Superior temporal gyrus (tissue), 1 donor: ENCODE data around the gene HCFC1.

Experiments
- DNase-seq: peaks from one replicate; pipeline ENCODE4 v3.0.0-alpha.2; 2016; ENCODE audit errors: extremely low spot score

The HCFC1 gene

DNA sequence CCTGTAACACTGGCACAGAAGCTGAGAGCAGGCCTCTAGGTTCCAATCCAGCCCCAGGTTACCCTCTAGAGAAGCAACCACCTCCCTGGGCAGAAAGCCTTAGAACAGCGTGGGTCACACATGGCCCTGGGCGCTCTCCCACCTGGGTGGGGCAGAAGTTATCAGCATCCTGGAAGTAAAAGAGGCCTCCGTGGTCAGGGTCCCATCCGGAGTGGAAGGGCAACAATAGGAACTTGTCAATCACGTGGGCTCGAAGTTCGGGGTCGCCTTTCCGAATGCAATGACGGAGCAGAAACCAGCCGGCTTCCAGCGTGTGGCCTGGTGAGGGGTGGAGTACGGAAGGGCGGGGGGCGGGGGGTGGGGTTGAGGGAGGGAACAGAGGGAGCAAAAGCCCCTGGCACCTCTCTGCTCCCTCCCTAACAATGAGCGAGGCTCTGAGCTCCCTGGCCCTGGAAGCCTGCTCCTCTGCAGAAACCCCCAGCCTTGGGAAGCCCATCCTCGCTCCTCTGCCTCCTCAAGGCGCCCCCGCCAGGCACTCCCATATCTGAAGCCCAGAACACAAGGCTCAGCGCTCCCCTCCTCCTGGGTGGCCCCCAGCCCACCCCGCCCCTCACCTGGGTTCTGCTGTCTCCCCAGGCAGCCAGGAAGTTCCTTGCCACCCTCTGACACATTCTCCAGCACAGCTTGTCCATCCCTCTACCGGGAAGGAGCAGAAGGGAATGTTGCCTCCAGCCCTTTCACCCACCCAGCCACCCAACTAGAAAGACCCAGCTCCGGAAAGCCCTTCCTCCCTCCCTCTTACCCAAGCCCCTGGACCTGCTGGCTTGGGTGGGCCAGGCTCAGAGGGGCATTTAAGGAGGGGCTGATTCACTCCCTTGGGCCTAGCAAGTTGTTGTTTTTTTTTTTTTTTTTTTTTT lies 30.0 kb downstream of the HCFC1 start:
- DNase-seq, result no peak

DNA sequence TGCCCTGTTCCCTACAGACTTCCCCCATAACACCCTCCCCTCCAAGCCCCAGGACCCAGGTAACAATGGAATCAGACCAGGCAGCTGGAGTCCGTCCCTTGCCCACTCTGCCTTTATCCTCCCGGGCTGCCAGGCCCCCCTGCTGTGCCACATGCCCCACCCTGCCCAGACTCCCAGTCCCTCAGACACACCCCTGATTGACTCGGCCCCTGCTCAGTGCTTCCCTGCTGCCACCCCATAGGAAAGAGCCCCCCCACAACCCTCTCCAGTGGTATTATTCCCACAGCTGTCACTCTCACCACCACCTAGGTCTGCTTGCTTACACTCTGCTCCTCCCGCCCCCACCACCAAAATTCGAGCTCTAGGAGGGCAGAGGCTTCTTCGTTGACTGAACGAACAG lies 32.0 kb downstream of the HCFC1 start:
- DNase-seq, result no peak

DNA sequence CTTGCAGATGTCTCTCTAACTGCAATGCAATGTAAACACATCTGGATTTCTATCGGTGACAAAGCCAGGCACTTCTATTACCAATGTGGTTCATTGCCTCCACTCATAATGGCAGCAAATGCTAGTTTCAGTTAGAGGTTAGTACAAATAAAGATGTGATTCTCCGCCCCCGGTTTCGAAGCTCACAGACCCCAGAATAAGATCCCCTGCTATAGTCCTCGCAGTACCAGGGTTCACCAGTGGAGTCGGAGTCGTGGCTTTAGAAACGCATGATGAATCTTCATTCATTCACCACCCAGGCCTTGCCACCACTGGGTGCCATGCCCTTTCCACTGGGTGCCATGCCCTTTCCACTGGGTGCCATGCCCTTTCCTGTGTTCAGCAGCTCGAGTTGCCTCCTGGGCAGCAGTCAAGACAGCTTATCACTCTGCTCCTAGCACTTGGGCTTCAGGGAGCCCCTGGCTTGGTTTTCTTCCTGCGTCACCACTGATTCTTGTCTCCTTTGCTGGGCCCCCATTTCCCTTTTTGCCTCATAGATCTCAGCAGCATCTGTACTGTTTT lies 33.3 kb downstream of the HCFC1 start:
- no peak for DNase-seq

DNA sequence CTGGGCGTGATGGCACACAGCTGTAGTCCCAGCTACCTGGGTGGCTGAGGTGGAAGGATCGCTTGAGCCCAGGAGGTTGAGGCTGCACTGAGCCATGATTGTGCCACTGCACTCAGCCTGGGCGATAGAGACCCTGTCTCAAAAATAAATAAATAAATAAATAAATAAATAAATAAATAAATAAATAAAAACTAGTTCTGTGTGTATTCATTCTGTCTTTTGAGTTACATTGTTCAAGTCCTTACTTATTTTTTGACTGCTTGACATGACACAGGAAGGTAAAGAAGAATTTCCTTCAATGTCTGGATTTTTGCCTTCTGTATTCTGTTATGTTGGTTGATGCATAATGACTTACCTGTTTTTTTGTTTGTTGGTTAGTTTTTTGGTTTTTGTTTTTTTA lies 34.6 kb downstream of the HCFC1 start:
- DNase-seq, result no peak

DNA sequence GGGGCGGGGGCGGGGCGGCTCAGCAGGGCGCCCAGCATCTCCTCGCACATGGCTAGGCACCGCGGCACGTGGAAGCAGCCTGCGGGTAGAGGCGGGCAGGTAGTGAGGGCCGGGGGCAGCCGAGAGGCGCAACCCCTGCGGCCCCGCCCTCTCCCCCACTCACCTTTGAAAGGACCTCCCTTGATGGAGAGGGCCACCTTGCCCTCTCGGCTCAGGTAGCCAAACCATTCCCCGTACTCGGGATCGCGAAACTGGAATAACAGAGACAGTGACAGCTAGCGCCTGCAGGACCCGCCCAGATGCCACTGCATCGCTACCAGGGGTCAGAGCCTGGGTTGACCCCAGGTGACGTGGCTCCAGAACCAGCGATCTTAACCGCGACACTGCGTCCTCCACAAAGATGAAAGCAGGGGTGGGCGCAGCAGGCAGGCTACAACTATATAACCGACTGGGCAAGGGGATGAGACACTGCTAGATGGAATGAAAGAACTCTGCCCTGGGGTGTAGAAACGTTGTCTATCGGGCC lies 36.2 kb downstream of the HCFC1 start:
- DNase-seq, result no peak

DNA sequence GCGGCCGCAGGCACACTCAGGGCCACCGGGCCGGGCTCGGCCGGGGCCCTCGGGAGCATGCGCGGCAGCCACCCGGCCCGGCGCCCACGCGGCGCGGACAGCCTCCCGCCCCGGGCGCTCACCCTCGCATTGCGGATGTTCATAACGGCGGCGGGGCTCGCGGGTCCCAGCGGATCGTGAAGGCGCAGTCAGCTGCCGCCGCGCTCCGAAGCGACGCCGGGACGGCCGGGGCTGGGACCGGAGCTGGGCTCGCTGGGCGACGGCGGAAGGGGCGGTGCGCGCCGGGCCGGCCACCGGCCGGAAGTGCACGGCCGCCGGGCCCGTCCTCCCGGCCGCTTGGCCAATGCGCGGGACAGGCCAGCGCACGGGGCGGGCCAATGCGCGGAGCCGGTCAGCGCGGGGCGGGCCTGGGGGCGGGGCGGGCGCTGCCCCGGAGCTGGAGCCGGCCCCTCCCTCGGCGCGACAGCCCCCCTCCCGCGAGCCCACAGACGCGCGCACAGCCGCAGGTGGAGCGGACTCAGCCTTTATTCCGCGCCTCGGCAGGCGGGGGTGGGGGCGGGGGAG lies 36.8 kb downstream of the HCFC1 start, which contains the start of gene NAA10:
NAA10 (minus strand) TSS at position 276 of the 564 bp plus-strand sequence; CDS start at position 143, 133 bp downstream.
- DNase-seq, result peak; percentile 54

DNA sequence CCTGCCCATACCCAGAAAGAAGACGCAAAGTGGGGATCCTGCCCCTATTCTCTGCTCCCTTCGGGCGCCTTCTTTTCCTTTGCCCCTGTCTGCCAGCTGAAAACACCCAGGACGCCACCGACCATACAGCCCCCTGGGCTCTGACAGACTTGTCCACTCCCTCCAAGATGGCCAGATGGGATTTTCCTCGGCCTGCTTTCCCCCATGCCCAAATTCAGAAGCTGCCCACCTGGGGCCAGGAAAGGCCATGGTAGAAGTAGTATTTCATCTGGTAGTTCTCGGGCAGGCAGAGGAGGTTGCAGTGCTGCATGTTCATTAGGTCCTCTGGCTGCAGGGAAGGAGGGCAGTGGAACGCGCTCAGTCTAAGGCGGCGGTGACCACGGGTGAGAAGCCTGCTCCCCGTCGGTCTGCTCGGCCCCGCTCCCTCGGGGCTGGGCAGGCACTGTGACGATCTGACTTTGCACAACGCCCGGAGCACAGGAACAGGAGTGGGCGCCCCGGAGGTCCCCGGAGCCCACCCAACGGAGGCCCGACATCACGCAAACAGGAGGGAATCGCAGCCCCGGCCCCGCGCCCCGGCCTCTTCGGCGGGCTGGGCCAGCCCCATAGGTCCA lies 37.4 kb downstream of the HCFC1 start:
- DNase-seq, result no peak

DNA sequence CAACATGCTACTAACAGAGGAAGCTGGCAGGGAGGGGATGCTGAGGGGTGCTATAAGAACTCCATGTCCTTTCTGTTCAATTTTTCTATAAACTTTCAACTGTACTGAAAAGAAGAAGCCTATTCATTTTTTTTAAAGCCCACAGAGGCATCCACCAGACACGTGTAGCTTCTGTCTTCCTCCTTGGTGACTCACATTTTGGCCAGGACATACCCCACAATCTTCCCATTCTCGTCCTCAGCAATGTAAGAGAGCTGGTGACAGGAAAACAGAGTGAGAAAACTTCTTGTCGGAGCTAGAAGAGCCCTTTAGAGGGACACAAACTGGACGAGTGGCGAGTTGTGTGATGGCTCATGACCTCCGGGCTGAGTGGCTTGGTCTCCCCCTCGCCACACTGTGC lies 37.9 kb downstream of the HCFC1 start:
- no peak for DNase-seq

DNA sequence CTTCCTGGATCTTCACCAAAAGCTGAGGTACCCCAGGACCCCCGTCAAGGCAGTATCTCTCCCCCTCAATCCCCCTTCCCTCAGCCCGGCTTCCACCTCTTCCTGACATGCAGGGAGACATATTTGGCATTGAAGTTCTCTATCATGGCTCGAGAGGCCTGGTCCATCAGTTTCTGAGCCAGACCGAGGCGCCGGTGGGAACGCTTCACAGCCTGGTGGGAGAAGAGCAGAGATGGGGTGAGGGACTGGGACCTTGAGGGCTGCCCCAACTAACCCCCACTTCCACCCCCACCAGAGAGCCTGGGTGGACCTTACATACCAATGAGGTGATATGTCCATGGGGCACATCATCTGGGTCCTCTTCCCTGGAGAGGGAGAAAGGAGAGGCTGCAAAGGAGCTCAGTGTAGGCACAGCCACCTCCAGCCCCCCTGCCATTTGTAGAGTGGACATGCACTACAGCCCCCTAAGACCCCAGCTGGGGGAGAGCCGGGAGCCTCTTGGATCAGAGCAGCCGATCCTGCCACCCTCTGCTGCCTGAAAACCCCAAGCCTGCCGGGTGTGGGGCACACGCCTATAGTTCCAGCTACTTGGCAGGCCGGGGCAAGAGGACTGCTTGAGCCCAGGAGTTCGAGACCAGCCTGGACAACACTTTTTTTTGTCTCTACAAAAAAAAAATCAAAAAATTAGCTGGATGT lies 39.2 kb downstream of the HCFC1 start:
- DNase-seq, result no peak

DNA sequence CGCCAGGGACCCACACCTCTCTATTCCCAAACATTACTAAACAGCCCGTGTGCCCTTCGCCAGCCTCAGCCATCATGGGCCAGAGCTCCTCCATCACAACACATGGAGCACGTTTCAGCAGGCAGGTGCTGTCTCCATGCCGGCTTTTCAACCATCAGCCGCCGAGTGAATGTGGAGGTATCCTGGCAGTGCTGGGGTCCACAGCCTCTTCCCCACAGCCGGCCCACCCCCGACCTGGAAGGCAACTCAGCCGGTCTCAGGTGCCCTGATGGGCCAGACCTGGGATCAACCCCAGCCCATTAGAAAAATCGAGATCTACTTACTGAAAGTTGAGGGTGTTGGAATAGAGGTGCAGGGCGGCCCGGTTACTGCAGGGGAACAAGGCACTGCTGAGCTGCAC lies 39.9 kb downstream of the HCFC1 start:
- DNase-seq, result no peak

DNA sequence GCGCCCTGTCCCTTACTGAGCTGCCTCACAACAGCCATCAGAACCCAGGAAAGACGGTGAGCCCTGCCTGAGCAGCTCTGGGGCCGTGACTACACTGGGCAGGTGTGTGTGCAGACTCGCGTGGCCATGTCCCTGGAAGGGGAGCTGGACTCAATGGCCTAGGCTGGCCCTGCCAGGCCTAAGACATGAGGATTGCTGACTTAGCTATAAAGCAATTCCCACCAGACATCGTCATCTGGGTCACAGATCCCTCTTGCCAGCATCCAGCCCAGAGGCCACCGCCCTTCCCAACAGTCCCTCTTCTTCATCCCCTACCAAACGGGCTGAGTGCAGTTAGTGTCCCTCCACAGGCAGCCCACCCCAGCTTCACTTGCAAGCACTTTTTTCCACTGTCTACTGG lies 40.5 kb downstream of the HCFC1 start:
- DNase-seq, result no peak

DNA sequence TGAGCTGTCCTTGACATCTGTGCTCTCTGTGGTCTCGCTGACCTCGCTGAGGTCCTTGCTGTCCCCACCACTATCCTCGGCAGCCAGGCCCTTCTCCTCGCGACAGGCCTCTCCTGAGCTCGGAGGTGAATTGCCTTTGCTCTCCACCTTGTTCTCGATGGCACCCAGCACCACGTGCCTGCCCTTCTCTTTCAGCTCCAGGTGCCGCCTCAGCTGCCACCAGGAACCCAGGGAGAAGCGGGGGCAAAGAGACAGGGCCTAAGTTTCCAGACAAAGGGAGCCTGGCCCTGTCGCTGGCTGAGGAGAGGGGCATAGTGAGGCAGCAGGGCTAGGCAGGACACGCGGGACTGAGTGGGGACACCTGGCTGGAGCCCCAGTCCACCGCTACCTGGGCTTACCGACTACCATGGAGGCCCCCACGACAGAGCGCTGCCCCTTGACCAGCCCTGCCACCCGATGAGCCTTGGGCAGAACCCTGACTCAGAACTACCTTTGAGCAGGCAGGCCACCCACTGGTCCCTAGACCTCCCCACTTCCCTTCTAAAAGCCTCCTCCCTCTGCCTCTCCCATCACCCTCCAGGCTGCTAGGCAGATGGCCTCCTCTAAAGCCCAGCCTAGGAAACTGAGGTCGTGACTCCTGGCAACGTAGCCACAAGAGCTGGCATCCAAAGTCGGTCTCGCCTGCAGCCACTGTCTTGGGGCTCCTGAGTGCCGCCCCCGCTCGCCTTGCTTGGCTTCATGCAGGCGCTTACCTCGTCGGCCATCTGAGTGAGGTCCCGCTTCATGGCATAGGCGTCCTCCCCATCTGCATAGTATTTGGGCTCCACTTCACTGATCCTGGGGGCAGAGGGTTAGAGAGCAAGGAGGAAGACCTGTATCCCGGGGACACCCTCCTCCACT lies 41.4 kb downstream of the HCFC1 start:
- no peak for DNase-seq

DNA sequence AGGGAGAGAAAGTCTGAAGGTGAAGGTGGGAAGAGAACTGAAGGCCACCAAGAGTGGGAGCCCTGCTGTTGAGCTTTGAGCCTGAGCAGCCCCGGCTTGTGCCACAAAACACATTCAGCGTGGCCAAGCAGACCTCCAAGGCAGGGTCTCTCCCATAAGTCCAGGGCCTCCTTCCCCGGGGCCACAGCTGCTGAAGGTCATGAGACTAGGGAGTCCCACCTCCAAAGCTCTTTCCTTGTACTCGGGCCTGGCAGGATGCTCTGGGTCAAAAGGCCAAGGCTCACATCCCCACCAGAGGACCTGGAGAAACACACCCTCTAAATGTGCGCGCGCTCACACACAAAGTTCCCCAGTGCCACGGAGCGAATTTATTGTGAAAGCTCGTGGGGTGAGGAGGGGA lies 42.0 kb downstream of the HCFC1 start:
- no peak for DNase-seq

DNA sequence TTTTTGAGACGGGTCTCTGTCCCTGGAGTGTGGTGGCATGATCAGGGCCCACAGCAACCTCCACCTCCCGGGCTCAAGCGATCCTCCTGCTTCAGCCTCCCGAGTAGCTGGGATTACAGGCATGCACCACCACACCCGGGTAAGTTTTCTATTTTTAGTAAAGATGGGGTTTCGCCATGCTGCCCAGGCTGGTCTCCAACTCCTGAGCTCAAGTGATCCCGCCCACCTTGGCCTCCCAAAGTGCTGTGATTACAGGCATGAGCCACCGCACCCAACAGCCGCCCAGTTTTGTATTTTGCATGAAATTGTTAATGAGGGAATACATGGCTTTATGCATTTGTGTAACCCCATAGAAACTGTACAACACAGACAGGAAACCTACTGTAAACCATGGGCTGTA lies 42.8 kb downstream of the HCFC1 start:
- no peak for DNase-seq

DNA sequence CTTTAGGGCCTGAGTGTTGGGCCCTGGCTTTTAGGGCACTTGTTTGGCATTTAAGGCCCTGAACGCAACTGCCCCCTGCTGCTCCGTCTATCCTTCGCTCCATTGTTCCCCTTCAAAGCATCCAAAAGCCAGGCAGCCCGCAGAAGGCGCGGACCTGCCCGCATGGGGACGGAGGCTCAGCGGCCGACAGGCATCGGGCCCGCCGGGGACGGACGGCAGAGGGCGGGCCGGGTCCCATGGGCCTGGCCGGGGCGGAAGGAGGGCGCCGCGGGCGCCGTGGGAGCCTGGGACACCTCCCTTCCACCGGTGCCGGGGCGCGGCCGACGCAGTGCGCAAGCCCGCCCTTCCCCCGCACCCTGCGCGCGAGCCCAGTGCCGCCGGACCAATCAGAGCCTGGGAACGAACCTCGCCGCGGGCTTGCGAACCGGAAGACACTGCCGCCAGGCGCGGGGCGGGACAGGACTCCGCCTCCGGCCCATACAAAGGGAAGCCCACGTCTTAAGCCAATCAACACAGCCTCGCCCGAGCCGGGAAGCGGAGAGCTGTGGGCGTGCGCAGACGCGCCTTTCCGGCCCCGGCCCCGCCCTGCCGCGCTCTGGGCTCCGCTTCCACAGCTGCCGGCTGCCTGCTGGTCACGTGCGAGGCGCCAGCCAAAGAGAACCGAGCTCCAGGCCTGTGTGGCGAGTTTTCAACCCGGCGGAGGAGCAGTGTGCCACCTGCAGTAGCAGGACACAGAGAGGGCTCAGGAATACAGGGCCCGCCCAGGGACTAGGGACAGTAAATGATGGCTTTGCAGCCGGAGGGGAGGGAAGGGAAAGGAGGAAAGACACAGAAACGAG lies 43.5 kb downstream of the HCFC1 start:
- peak; percentile 91 for DNase-seq

DNA sequence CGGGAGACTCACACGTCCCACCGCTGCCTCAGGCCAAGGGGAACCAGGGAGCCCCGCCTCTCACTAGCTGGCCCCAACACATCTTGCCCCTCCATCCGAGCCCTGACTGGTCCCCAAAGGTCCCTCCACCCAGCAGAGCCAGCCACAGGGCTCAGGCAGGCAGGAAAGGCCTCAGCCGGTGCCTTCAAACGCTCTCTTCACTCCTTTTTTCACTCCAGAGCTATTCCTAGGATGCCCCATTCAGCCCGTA lies 44.0 kb downstream of the HCFC1 start:
- no peak for DNase-seq

DNA sequence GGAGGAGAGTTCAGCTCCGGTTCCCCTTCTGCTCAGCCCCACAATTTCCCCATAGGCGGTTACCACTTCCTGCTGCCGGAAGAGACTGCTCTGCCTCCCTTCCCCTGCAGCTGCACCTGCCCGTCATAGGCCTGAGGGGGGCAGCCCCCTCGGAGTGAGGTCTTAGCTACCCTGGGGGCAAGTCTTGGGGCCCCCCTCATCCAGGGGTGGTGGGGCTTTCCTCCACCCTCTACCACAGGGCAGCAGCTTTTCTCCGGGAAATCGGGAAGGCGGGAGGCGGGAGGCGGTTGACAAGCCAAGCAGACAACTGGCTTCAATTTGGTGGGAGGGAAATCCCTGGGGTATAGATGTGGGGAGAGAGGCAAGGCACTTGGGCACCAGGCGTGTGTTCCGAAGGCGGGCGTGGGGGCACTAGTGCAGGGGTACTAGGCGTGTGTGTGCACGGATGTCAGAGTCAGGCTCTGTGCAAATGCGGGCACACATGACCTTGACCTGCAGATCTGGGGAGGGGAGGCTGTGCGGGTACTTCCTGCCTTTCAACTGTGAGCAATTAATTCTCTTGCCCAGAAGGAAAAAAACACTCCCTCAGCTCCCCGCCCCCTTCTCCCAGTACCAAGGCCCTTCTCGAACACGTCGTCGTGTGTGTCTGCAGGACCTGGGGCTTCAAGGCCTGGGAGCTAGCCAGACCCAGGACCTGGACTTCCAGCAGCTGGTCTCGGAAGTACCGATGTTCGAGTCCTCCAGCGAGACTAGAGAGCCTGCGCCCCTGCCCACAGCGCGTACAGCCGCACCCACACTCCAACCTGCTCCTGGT lies 44.6 kb downstream of the HCFC1 start:
- no peak for DNase-seq

DNA sequence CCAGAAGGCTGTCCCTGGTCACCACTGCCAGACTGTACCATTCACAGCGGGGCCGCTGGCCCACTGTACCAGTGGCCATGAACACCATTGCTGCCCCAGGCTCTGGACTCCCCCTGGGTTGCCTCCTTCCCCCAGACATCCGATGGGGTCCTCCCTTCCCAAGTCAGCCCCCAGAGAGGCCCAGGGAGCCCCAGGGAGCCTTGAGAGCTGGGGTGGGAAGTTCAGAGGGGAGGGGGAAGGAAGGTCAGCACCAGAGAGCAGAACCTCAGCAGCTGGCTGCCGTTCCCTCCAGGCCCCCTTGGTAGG lies 45.1 kb downstream of the HCFC1 start:
- no peak for DNase-seq
